ENCODE results near the gene ATP6V0E1.

ATP6V0E1 gene

DNA sequence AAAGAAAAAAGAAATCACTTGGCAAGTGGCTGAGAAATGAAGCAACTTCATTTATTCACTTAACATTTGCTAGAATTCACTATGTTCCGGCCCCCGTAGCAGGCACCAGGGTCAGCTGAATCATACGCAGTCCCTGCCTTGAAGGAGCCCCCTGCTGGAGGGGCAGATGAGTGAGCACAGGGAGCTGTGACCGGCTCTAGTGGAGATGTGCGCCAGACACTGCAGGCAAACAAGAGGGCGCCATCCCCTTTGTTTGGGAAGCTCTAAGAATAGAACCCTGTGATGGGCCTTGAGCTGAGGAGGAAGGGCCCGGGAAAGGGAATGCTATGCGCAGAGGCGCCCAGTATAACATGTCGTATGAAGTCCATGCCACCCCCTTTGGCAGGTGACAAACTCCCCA lies 44.5 kb upstream of the ATP6V0E1 start:
- no peak overlapping the region for H3K27ac ChIP-seq (ENCODE audit: extremely low read depth, low read depth, low read length)
- CTCF ChIA-PET = interaction anchor here (0.5 to 11.9 kb wide), 14 partner anchors 9 to 479 kb away, joined by 3 to 214 read pairs (median 4); partner anchors contain the start of gene RPL26L1
- POLR2A ChIA-PET = no interaction called here
- no peaks in the 10 kb centered on the region for H3K9me3 ChIP-seq (ENCODE audit: control insufficient read depth, insufficient read depth, low read depth, low read length)
- H3K36me3 ChIP-seq (ENCODE audit: control insufficient read depth in 2 of 2, insufficient read depth in 1 of 2, low read length in 2 of 2) = peaks cover 3 to 24% of the 10 kb centered on the region in 2 experiments; a peak in 2 of 3 replicates
- no peaks in the 10 kb centered on the region for H3K4me1 ChIP-seq (ENCODE audit: control insufficient read depth, insufficient read depth, low read length)
- TF ChIP-seq, protein P1, sequence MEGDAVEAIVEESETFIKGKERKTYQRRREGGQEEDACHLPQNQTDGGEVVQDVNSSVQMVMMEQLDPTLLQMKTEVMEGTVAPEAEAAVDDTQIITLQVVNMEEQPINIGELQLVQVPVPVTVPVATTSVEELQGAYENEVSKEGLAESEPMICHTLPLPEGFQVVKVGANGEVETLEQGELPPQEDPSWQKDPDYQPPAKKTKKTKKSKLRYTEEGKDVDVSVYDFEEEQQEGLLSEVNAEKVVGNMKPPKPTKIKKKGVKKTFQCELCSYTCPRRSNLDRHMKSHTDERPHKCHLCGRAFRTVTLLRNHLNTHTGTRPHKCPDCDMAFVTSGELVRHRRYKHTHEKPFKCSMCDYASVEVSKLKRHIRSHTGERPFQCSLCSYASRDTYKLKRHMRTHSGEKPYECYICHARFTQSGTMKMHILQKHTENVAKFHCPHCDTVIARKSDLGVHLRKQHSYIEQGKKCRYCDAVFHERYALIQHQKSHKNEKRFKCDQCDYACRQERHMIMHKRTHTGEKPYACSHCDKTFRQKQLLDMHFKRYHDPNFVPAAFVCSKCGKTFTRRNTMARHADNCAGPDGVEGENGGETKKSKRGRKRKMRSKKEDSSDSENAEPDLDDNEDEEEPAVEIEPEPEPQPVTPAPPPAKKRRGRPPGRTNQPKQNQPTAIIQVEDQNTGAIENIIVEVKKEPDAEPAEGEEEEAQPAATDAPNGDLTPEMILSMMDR (tag by site-specific recombination; IDR thresholded peaks at IDR 0.05) = peak; percentile 9; the same call in 1 of the 2 replicates
- TF ChIP-seq REPIN1 (tag by site-specific recombination; IDR thresholded peaks at IDR 0.05; ENCODE audit: low read depth) = no peak
- H3K4me3 ChIP-seq (ENCODE audit: low read depth, low read length) = no peak overlapping the region

DNA sequence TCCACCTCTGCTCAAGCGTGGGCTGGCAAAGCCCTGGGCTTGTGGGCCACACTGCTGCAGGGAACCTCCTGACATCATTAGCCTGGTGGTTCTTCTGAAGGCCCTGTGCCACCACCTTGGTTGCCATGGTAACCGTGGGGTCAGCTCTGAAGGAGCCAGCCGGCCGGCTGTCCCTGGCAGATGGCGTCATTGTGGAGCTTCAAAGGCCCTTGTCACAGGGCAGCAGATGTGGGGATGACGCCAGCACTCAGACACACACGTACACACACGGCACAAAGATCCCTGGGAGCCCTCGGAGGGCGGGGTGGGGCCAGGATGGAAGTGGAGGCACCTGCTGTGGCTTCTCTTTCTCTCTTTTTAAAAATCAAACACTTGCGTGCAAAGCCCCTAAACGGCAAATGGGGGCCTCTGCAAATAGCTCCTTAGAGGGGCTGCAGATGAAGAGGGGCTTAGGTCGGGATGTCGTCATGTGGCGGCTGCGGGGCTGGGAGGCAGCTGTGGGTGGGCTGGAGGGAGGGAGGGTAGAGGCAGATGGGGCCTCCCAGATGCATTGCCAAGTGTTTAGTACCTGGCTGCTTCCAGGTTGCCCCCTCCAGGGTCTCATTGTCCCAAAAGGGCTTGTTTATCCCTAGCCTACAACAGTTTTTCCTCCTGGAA lies 43.8 kb upstream of the ATP6V0E1 start:
- Histone ChIP-seq H3K27ac (ENCODE audit: extremely low read depth, low read depth, low read length) (no peak overlapping the region), H3K36me3 (ENCODE audit: control insufficient read depth in 2 of 2, insufficient read depth in 1 of 2, low read length in 2 of 2) (peaks cover 3 to 24% of the 10 kb centered on the region in 2 experiments; a peak in 2 of 3 replicates), H3K9me3 (ENCODE audit: control insufficient read depth, insufficient read depth, low read depth, low read length) (no peaks in the 10 kb centered on the region), H3K4me1 (ENCODE audit: control insufficient read depth, insufficient read depth, low read length) (no peaks in the 10 kb centered on the region), H3K4me3 (ENCODE audit: low read depth, low read length) (no peak overlapping the region)
- CTCF ChIA-PET = interaction anchor here (0.5 to 11.9 kb wide), 17 partner anchors 8 to 480 kb away, joined by 3 to 214 read pairs (median 4); partner anchors contain the start of gene DUSP1
- TF ChIP-seq ZNF580 (tag by site-specific recombination; IDR thresholded peaks at IDR 0.05) = no peak
- TF ChIP-seq ZNF549 (tag by site-specific recombination; IDR thresholded peaks at IDR 0.05) = no peak
- TF ChIP-seq ZNF837 (tag by site-specific recombination; IDR thresholded peaks at IDR 0.05) = no peak
- no peak for TF ChIP-seq ZNF426 (tag by site-specific recombination; IDR thresholded peaks at IDR 0.05)
- no peak for TF ChIP-seq ZNF221 (tag by site-specific recombination; IDR thresholded peaks at IDR 0.05; ENCODE audit: borderline replicate concordance)
- TF ChIP-seq ZBTB1 (tag by site-specific recombination; IDR thresholded peaks at IDR 0.05) = no peak
- 0 out of 2 replicates have a peak, but pooled peaks have one; percentile 13 for TF ChIP-seq EGR2 (tag by site-specific recombination; IDR thresholded peaks at IDR 0.05; ENCODE audit: low read depth)
- TF ChIP-seq ZNF701 (tag by site-specific recombination; IDR thresholded peaks at IDR 0.05) = no peak
- POLR2A ChIA-PET = interaction anchor here (1.0 to 1.3 kb wide), 2 partner anchors 19 to 233 kb away, joined by 4 read pairs; partner anchors contain the start of gene RPL26L1

GRCh38 chr5:172940268-172941066 lies 43.1 kb upstream of the ATP6V0E1 start:
- peaks cover 3 to 19% of the 10 kb centered on the region in 2 experiments; a peak in 2 of 3 replicates for H3K36me3 ChIP-seq (ENCODE audit: control insufficient read depth in 2 of 2, insufficient read depth in 1 of 2, low read length in 2 of 2)
- TF ChIP-seq EGR2 (tag by site-specific recombination; IDR thresholded peaks at IDR 0.05; ENCODE audit: low read depth) (0 out of 2 replicates have a peak, but pooled peaks have one; percentile 16), OSR2 (tag by site-specific recombination; IDR thresholded peaks at IDR 0.05) (no peak)
- no peak overlapping the region for H3K27ac ChIP-seq (ENCODE audit: extremely low read depth, low read depth, low read length)
- CTCF ChIA-PET = interaction anchor here (0.6 to 11.9 kb wide), 15 partner anchors 9 to 658 kb away, joined by 3 to 214 read pairs (median 3); partner anchors contain the start of gene DUSP1
- POLR2A ChIA-PET = interaction anchor here (1.0 to 1.3 kb wide), 2 partner anchors 19 to 233 kb away, joined by 4 read pairs; partner anchors contain the start of gene RPL26L1
- H3K9me3 ChIP-seq (ENCODE audit: control insufficient read depth, insufficient read depth, low read depth, low read length) = no peaks in the 10 kb centered on the region
- no peak overlapping the region for H3K4me3 ChIP-seq (ENCODE audit: low read depth, low read length)
- no peaks in the 10 kb centered on the region for H3K4me1 ChIP-seq (ENCODE audit: control insufficient read depth, insufficient read depth, low read length)

DNA sequence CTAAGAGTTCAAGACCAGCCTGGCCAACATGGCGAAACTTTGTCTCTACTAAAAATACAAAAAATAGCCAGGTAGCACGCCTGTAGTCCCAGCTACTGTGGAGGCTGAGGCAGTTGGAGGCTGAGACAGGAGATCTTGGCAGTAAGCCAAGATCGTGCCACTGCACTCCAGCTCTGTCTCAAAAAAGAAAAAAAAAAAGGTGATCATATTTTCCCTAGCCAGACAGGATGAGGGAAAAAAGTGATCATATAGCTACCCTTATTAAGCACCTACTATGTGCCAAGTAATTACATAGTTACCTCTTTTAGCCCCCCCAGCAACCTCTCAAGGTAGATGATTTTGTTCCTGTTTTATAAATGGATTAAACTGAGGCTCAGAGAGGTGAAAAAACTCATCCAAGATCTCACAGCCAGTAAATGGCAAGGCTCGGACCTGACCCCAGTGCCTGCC lies 42.5 kb upstream of the ATP6V0E1 start:
- Histone ChIP-seq H3K4me1 (ENCODE audit: control insufficient read depth, insufficient read depth, low read length) (no peaks in the 10 kb centered on the region), H3K36me3 (ENCODE audit: control insufficient read depth in 2 of 2, insufficient read depth in 1 of 2, low read length in 2 of 2) (peaks cover 3 to 17% of the 10 kb centered on the region in 2 experiments; a peak in 2 of 3 replicates), H3K27ac (ENCODE audit: extremely low read depth, low read depth, low read length) (no peak overlapping the region), H3K9me3 (ENCODE audit: control insufficient read depth, insufficient read depth, low read depth, low read length) (no peaks in the 10 kb centered on the region), H3K4me3 (ENCODE audit: low read depth, low read length) (no peak overlapping the region)
- POLR2A ChIA-PET = interaction anchor here (1.3 kb wide), 1 partner anchor 18 kb away, joined by 4 read pairs; the partner anchor contains the start of gene RPL26L1
- CTCF ChIA-PET = interaction anchor here (0.6 to 11.9 kb wide), 8 partner anchors 9 to 658 kb away, joined by 3 to 214 read pairs (median 3); no protein-coding TSS in a partner anchor
- 0 out of 2 replicates have a peak, but pooled peaks have one; percentile 51 for TF ChIP-seq ZNF571 (tag by site-specific recombination; IDR thresholded peaks at IDR 0.05)
- TF ChIP-seq PRDM6 (tag by site-specific recombination; IDR thresholded peaks at IDR 0.05) = no peak
- peak; percentile 84 for TF ChIP-seq OSR2 (tag by site-specific recombination; IDR thresholded peaks at IDR 0.05)
- 0 out of 2 replicates have a peak, but pooled peaks have one; percentile 16 for TF ChIP-seq PRDM10 (tag by site-specific recombination; IDR thresholded peaks at IDR 0.05)
- TF ChIP-seq MZF1 (tag by site-specific recombination; IDR thresholded peaks at IDR 0.05; ENCODE audit: borderline replicate concordance) = no peak
- TF ChIP-seq ZNF624 (tag by site-specific recombination; IDR thresholded peaks at IDR 0.05) = no peak

All from HEK293 (cell line).